ENCODE results near the gene CACNA1C.

Gene CACNA1C

DNA sequence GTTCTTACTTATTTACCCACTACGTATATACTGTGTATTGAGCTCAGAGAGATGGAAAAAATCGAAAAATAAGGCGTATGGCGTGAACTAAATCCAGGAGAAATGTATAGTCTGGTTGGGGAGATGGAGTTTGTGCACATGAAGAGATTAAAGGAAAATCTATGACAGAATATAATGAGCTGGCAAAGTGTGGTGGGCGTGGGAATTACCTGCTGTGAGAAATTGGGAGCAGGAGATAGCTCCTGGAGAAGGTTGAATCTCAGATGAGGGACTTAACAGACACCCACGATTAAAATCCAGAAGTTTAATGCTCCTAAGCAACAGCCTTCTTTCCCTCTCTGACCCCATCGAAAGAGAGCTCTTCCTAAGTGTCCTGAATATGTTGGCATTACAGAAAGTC, 517.8 kb downstream of the CACNA1C start:
- no peak for DNase-seq

DNA sequence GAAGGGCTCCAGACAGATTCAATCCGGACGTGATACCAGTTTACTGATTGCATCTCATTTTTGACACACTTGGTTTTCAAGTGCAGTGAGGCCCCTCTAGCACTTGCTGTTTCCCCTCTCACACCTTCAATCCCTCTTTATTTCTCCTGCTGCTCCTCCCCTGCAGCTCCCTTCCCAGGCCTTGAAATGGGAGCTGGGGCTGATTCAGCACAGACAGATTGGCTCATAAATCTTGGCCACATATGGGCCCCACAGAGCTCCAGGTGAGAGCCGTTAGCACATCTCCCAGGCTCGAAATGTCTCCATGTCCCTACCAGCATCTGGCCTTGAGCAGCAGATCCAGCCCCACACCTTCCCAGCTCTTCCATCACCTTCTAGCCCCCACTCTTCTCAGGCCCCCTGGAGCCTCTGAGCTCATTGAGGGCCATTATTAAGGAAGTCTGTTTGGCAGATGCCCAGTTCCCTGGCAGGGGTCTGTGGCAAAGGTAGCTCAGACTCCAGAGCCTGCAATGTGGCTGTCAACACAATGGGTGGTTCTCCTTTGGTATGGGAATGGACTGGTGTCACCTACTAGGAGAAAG, 521.7 kb downstream of the CACNA1C start:
- no peak for DNase-seq

DNA sequence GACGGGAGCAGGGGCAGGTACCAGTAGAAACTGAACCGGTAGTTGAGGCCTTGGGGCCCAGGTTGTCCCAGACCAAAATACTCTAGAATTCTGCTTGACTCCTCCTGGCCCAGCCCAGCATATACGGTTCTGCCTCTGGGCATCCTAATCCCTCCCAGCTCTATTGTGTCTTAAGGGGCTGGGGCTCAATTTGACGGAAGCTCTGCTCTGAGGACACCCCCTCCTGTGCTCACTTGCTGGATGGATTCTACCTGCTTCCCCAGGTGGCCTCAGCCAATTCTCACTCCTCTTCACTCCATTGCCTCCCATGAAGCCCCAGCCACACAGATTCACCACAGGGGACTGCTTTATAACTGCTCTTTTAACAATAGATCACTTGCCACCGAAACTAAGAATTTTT, 522.5 kb downstream of the CACNA1C start:
- DNase-seq, result no peak

GRCh38 chr12:2578211-2578610, 525.4 kb downstream of the CACNA1C start:
- peak; percentile 24 for DNase-seq

GRCh38 chr12:2578772-2579171, 526.0 kb downstream of the CACNA1C start:
- DNase-seq, result no peak

DNA sequence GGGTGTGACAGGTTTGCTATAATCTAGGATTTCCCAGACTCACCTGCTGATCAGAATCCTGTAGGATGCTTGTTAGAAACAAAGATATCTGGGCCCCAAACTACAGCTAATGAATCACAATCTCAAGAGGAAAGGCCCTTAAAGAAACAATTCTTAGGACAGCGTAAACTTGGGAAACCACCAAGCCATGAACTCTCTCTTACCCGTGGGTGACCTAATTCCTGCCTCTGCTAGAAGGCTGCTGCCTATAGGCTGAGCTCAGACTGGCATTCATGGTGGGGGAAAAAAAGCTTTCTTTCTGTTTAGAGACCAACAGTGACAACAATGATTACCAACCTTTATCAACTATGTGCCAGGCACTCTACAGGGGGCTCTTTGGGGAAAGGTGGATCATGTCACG, 528.0 kb downstream of the CACNA1C start:
- no peak for DNase-seq

- DNase-seq, result no peak
Observed at GRCh38 chr12:2581293-2582045, 528.7 kb downstream of the CACNA1C start.

DNA sequence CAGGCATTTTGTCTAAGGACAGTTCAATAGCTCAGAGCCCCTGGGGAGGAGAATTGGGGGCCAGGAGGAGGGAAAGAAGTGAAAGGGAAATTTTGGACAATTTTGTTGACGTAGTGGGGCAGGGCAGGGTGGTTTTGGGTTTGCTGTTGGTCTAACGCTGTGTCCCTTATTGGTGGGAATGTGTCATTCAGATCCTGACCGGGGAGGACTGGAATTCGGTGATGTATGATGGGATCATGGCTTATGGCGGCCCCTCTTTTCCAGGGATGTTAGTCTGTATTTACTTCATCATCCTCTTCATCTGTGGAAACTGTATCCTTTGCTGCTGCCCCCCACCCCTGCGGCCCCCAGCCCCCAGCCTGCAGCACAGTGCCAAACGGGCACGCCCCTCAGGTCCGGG, 529.8 kb downstream of the CACNA1C start:
- DNase-seq, result no peak

- peak; percentile 72 for DNase-seq
Observed at GRCh38 chr12:2583091-2583497, 530.3 kb downstream of the CACNA1C start.

DNA sequence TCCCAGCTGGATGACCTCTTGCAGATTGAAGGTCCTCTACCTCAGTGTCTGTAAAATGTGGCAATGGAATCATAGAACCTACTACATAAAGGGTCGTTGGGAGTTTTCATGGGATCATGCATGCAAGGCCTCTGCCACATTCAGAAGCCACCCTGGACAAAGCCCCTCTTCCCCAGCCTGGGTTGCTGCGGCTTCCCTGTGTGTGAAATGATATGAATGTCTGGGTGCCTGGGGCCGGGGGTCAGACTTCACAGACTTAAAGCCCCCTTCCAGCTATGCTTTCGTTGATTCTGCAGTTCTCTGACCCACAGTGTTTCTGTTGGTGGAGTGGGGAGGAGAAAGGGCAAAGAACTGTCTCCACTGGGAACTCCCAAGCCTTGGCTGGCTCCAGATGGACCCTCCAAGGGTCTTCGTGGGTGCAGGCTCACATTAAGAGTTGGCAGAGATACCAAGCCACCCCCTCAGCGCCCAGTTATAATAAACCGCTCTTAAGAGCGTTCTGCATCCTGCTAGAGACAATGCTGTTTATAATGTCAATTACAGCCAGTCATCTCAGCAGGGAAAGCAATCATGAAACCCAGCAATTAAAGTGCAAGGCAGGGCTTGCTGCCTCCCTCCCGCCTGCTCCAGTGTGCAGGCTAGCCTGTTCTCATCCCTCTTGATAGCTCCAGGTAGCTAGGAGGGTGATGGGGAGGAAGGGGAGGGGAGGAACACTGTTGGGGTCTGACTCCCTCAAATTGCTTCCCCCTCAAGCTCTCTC, 531.0 kb downstream of the CACNA1C start:
- DNase-seq, result no peak

GRCh38 chr12:2586156-2587038, 533.6 kb downstream of the CACNA1C start:
- DNase-seq, result no peak

DNA sequence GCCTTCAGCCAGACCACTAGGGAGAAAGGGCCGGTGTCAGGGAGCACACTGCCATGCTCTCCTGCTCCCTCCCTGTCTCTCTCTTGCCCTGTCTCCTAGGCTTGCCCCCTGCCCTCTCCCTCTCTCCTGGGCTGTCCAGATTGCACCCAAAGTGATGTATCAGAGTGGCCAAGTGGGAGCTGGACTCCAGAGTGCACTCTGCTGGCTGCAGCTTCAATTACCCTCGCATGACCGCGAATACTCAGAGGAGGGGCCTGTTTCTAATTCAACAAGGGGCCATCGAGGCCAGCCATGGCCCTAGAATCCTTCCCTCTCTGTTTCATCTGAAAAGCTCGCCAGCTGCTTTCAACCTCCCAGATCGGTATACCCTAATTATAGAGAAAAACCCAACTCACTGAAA, 535.6 kb downstream of the CACNA1C start:
- DNase-seq, result no peak

DNA sequence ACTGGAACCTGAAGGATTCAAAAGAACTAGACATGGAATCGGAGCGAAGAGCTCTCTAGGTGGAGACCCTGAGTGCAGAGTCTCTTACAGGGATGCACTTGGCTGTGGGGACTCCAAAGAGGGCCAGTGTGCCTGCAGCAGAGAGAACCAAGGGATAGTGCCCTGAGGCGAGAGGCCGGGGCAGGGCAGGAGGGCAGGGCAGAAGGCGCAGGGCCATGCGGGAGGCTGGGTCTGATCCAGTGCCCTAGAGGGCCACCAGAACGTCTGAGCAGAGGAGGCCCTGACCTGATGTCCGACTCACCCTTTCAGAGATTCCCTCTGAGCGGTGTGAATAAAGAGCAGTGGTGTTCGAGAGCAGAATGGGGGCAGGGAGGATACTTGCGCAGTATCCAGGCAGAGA, 536.6 kb downstream of the CACNA1C start:
- no peak for DNase-seq

DNA sequence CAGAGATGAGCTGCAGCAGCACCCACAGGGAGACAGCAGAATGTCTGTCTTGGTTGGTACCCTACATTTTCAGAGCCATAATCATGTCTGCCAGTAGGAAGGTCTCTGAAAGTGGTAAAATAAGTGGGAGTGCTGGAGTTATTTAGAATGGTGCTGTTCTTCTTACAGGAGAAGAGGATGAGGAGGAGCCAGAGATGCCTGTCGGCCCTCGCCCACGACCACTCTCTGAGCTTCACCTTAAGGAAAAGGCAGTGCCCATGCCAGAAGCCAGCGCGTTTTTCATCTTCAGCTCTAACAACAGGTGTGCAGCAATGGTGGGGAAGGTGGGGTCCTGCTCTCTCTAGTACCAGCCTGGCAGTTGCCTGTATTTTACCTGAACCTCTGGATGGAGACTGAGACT, 540.3 kb downstream of the CACNA1C start:
- no peak for DNase-seq

- no peak for DNase-seq
Observed at GRCh38 chr12:2596441-2596840, 543.7 kb downstream of the CACNA1C start.

DNA sequence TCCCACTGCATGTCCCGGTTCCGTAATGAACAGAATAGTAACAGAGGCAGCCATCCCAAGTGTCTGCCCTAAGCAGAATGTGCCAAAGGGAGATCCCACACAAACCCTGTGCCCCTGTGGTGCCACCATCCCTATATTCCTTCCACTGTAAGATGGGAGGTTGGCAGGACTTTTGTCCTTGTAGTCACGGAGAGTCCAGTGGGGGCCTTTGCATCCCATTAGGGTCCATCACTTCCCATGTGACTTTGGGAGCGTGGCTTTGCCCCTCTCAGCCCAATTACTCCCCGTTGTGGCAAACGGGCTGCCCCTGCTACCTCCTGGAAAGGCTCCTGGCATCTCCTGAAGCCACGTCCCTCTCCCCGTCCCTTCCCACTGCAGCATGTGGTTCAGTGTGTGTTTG, 552.5 kb downstream of the CACNA1C start:
- DNase-seq, result no peak

DNA sequence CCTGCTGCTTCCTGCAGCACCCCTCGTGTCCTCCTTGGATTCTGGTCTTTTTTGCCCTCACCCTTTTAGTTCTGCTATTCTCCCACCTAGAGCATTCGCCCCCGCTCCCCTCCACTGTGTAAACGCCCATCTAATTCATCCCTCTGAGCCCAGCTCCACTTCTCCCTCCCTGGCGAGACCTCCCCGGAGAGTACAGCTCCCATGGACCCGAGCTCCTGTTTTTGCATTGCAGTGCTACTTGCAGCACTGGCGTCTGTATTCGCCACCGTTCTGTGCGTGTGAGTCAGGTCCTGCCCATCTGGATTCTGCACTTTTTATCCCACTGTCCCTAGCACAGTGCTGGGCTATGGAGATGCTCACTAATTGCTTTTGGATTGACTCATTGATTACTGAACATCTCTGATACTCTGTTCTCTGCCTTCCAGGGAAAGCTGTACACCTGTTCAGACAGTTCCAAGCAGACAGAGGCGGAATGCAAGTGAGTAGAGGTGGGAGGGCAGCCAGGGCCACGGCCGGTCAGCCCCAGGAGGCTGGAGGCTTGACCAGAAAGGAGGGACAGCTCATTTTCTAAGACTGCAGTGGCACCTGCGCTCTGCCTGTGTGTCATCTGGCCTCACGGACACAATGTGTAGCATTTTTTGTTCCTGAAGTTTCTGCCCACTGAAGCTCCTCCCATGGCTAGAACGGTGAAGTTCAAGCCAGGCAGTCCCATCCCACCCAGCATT, 553.6 kb downstream of the CACNA1C start:
- no peak for DNase-seq

DNA sequence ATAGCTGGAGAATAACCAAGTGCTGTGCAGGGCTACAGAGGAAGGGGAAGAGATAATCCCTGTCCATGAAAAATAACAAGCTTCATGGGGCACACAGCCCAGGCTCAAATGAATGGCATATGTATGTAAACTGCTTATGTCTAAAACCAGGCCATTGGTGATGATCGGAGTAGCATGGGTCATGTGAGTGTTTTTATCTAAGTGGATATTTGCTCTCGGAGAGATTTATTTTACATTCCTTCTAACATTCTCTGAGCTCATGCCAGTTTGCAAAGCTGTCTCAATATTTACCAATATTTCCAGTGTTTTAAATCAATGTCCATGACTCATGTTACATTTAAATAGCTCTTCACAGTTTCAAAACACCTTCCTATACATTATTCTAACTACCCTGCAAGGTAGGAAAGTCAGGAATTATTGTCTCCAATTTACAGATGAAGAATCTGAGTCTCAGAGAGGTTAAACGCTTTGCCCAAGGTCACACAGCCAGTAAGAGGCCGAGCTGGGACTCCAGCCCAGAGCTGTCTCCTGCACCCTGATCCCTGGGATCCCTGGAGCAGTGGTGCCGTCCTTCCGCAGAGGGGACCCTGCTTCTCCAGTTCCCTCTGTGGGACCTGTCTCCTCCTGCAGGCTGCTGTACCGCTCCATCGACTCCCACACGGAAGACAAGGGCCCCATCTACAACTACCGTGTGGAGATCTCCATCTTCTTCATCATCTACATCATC, 555.3 kb downstream of the CACNA1C start:
- DNase-seq, result no peak

DNA sequence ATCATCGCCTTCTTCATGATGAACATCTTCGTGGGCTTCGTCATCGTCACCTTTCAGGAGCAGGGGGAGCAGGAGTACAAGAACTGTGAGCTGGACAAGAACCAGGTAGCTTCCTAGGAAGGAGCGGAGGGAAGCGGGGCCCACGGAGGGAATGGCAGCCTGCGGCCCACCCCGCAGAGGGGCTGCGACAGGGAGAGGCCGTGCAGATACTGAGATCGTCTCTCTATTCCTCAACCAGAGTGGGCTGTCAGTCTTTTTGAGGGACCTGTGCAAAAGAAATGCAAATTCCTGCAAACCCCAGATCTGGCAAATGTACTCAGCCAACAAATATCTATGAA, 555.8 kb downstream of the CACNA1C start:
- DNase-seq, result no peak

DNA sequence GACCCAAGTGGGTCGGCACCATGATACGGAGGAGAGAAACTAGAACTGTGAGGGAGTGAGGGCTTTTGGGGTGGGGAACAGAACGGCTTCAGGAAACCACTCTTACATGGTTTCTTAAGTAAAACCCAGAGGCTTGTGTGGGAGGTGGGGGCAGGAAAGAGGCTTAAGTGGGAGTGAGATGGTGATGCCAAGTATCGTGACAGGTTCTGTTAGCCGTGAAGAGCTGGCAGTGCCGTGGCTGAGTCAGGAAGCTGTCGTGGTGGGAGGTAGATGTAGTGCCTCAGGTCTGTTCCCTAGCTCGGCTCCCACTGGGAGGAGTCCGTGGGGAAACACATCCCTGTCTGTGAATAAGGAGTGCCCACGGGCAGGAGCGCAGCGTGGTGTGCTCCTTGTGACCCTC, 556.2 kb downstream of the CACNA1C start:
- no peak for DNase-seq

DNA sequence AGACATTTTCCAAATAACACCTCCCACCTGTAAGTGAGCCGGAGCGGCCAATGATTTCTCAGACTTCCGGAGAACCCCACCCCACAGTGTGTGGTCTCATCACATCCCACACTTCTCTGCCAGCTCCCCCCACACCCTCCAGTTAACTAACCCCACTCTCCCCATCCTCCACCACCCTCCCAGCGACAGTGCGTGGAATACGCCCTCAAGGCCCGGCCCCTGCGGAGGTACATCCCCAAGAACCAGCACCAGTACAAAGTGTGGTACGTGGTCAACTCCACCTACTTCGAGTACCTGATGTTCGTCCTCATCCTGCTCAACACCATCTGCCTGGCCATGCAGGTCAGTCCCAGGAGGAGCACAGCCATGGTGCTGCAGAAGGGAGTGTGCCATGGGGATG, 557.6 kb downstream of the CACNA1C start:
- no peak for DNase-seq

Data from right hindlimb (tissue), 1 donor.